Right lobe of liver (tissue), 4 donors: ENCODE results near the gene SERPINB10.

Experiments
- CTCF ChIP-seq, 4 donors: fragments of 200-600 bp in 3 of 4; fragments of 450-650 bp in 1 of 4; IDR thresholded peaks; one replicate each; pipeline versions ENCODE4 v1.5.1 to v1.8.0; 2016 to 2022; ENCODE audit warnings: antibody characterized with exemption in 4 of 4, mild to moderate bottlenecking in 2 of 4
- POLR2A ChIP-seq: fragments of 450-650 bp; IDR thresholded peaks from one replicate; pipeline ENCODE4 v1.6.1; 2017; ENCODE audit warnings: antibody characterized with exemption, mild to moderate bottlenecking
- donor health status: DM: no; HTN: no; CAD: no.
- donor health status: DM: no; HTN: no; CAD: no.
- donor health status: DM: no; HTN: yes; CAD: no.

- TF ChIP-seq CTCF (IDR thresholded peaks at IDR 0.05) (no peak), POLR2A (no peak)
Observed at GRCh38 chr18:63860531-63860930, 47.2 kb upstream of the SERPINB10 start.
